Naive thymus-derived CD4-positive, alpha-beta T cell (primary cell): ENCODE measurements around the gene SRP14. TPM values are rescaled to one million over a fixed set of nuclear protein-coding genes. Genes with fewer than 3 reads are reported as not detected.

Source experiments
- ATAC-seq: fragments of 150-1000 bp; cut with Tn5 transposase; 2 replicates; pipeline ENCODE4 v1.10.0; 2021; ENCODE audit warnings: mild to moderate bottlenecking, moderate library complexity
- CTCF ChIA-PET: fragments of 350-600 bp; sonication (Branson Sonifier 250); formaldehyde crosslinking; loops from one replicate; lab custom pipeline; 2021; ENCODE audit warnings: antibody characterized with exemption; lab: Charles Lee
- POLR2A ChIA-PET: fragments of 350-600 bp; sonication (Branson Sonifier 250); formaldehyde crosslinking; loops from one replicate; lab custom pipeline; 2021; ENCODE audit warnings: antibody characterized with exemption, inconsistent platforms; lab: Charles Lee
- DNase-seq, 9 donors: peaks; one replicate each; pipeline versions ENCODE4 v3.0.0 to v3.0.0-alpha.2; 2020 to 2022; ENCODE audit warnings: mixed read lengths in 1 of 9
- H3K27ac ChIP-seq: one replicate; pipeline ENCODE4 v1.7.0; 2013; ENCODE audit warnings: mild to moderate bottlenecking, low read depth, low read length, moderate library complexity
- H3K27me3 ChIP-seq, 2 donors: one replicate each; pipeline ENCODE4 v1.7.0; 2013; ENCODE audit warnings: low read length in 2 of 2, mild to moderate bottlenecking in 2 of 2, moderate library complexity in 2 of 2; ENCODE audit not compliant: control insufficient read depth in 2 of 2, insufficient read depth in 2 of 2
- H3K36me3 ChIP-seq, 3 experiments: 1 replicate in 2 of 3; 2 replicates in 1 of 3; pipeline ENCODE4 v1.7.0; 2013; ENCODE audit warnings: low read length in 3 of 3, mild to moderate bottlenecking in 3 of 3, moderate library complexity in 1 of 3; ENCODE audit not compliant: insufficient read depth in 3 of 3, control insufficient read depth in 2 of 3
- H3K4me1 ChIP-seq, 2 donors: one replicate each; pipeline ENCODE4 v1.7.0; 2013; ENCODE audit warnings: low read length in 2 of 2, mild to moderate bottlenecking in 2 of 2, moderate library complexity in 1 of 2; ENCODE audit not compliant: control insufficient read depth in 2 of 2, insufficient read depth in 2 of 2
- H3K4me3 ChIP-seq: 2 replicates; pipeline ENCODE4 v1.7.0; 2013; ENCODE audit warnings: mild to moderate bottlenecking, low read length
- H3K9me3 ChIP-seq, 3 experiments: 1 replicate in 2 of 3; 2 replicates in 1 of 3; pipeline ENCODE4 v1.7.0; 2013; ENCODE audit warnings: low read length in 3 of 3; ENCODE audit not compliant: control insufficient read depth in 2 of 3
- H3K27ac Mint-ChIP-seq, 9 donors: one replicate each; pipeline ENCODE4 v1.8.0; 2020 to 2022; ENCODE audit warnings: mixed read lengths in 9 of 9, mild to moderate bottlenecking in 8 of 9, moderate library complexity in 5 of 9, inconsistent platforms in 2 of 9
- H3K27me3 Mint-ChIP-seq, 5 donors: one replicate each; pipeline ENCODE4 v1.8.0; 2021 to 2022; ENCODE audit warnings: mixed read lengths in 5 of 5, mild to moderate bottlenecking in 1 of 5
- H3K36me3 Mint-ChIP-seq, 5 donors: one replicate each; pipeline ENCODE4 v1.8.0; 2020 to 2022; ENCODE audit warnings: mixed read lengths in 5 of 5, mild to moderate bottlenecking in 3 of 5, inconsistent platforms in 1 of 5
- H3K4me1 Mint-ChIP-seq, 7 donors: one replicate each; pipeline ENCODE4 v1.8.0; 2020 to 2022; ENCODE audit warnings: mixed read lengths in 7 of 7, mild to moderate bottlenecking in 3 of 7, inconsistent platforms in 1 of 7
- H3K4me3 Mint-ChIP-seq, 10 donors: one replicate each; pipeline ENCODE4 v1.8.0; 2020 to 2022; ENCODE audit warnings: mild to moderate bottlenecking in 10 of 10, mixed read lengths in 10 of 10, moderate library complexity in 6 of 10, inconsistent platforms in 2 of 10
- H3K9me3 Mint-ChIP-seq, 11 donors: one replicate each; pipeline ENCODE4 v1.8.0; 2020 to 2022; ENCODE audit warnings: mixed read lengths in 11 of 11, mild to moderate bottlenecking in 4 of 11, inconsistent platforms in 1 of 11, moderate library complexity in 1 of 11
- intact Hi-C, 2 donors: fragments of 100-400 bp; cut with micrococcal nuclease; formaldehyde crosslinking; loops; one replicate each; pipeline ENCODE4 v1.15.1; 2023
- polyA plus RNA-seq, 2 donors: library from polyadenylated mRNA; unstranded; fragments of 300-500 nt; fragmentation: Illumina TruSeq; gene quantifications; one replicate each; pipeline ENCODE4 v1.2.3, GENCODE V29; 2021
- total RNA-seq, 6 experiments: library from RNA in 5 of 6; stranded (reverse) in 5 of 6; gene quantifications; 1 replicate in 5 of 6; 2 replicates in 1 of 6; pipeline ENCODE4 v1.2.3 and lab custom pipeline; 2021 to 2026

The SRP14 gene
- total and polyA plus RNA-seq, 7 experiments from 2014 or later: 92.1 to 963 (median 112) TPM

GRCh38 chr15:40048211-40048792 lies 9.3 kb upstream of the SRP14 start:
- Mint-ChIP-seq H3K4me1 (peaks cover 42 to 77% (median 69%) of the 10 kb centered on the region in 7 donors), H3K9me3 (peaks cover 0 to 2% (median 0%) of the 10 kb centered on the region in 11 donors), H3K27ac (peak overlapping the region; percentile 85 to 98 (median 92)), H3K27me3 (no peaks in the 10 kb centered on the region), H3K36me3 (peaks cover 0 to 19% (median 0%) of the 10 kb centered on the region in 5 donors), H3K4me3 (peak overlapping the region; percentile 1 to 81 (median 74))
- DNase-seq: peak in 7 of 9 donors; percentile 30 to 50 (median 36)
- ATAC-seq: no peak
- no peaks in the 10 kb centered on the region for H3K27me3 ChIP-seq
- ChIA-PET POLR2A (interaction anchor here (0.6 to 3.7 kb wide), 10 partner anchors 10 to 356 kb away, joined by 3 to 22 read pairs (median 4); partner anchors contain the start of genes BMF, INAFM2 and SRP14), CTCF (interaction anchor here (0.8 to 5.3 kb wide), 8 partner anchors 10 to 232 kb away, joined by 3 to 69 read pairs (median 4); partner anchors contain the start of genes BMF and SRP14)
- intact Hi-C loops: loop anchor here in 1 of 2 donors (1.0 to 10.0 kb wide), 3 partner anchors 9 to 364 kb away; partner anchors contain the start of gene SRP14
- H3K4me3 ChIP-seq: peak overlapping the region; percentile 2
- H3K36me3 ChIP-seq: no peaks in the 10 kb centered on the region
- H3K9me3 ChIP-seq: no peaks in the 10 kb centered on the region
- H3K4me1 ChIP-seq: peaks cover 46 to 53% of the 10 kb centered on the region in 2 donors
- H3K27ac ChIP-seq: peak overlapping the region; percentile 55

- Mint-ChIP-seq H3K4me3 (peak overlapping the region; percentile 1 to 81 (median 74)), H3K9me3 (peaks cover 0 to 2% (median 0%) of the 10 kb centered on the region in 11 donors), H3K27ac (peak overlapping the region; percentile 85 to 98 (median 92)), H3K36me3 (peaks cover 0 to 19% (median 0%) of the 10 kb centered on the region in 5 donors), H3K27me3 (no peaks in the 10 kb centered on the region), H3K4me1 (peaks cover 36 to 70% (median 62%) of the 10 kb centered on the region in 7 donors)
- no peaks in the 10 kb centered on the region for H3K9me3 ChIP-seq
- intact Hi-C loops: loop anchor here (1.0 to 10.0 kb wide), 4 partner anchors 8 to 363 kb away; partner anchors contain the start of gene SRP14 (in 2 of the 2)
- DNase-seq (peak in 5 of 9 donors; percentile 10 to 66 (median 26)), ATAC-seq (peak; percentile 64)
- peak overlapping the region; percentile 2 for H3K4me3 ChIP-seq
- H3K27me3 ChIP-seq: no peaks in the 10 kb centered on the region
- H3K4me1 ChIP-seq: peaks cover 43 to 53% of the 10 kb centered on the region in 2 donors
- peak overlapping the region; percentile 55 for H3K27ac ChIP-seq
- H3K36me3 ChIP-seq: no peaks in the 10 kb centered on the region
- POLR2A ChIA-PET: interaction anchor here (1.0 to 3.7 kb wide), 8 partner anchors 9 to 275 kb away, joined by 3 to 22 read pairs (median 4); partner anchors contain the start of genes BMF, INAFM2 and SRP14
- CTCF ChIA-PET: interaction anchor here (0.6 to 5.3 kb wide), 11 partner anchors 10 to 233 kb away, joined by 3 to 69 read pairs (median 4); partner anchors contain the start of genes BMF and SRP14
Measured at GRCh38 chr15:40047415-40048210, 8.6 kb upstream of the SRP14 start.

GRCh38 chr15:40046721-40047414 lies 7.9 kb upstream of the SRP14 start:
- Mint-ChIP-seq H3K36me3 (peaks cover 0 to 17% (median 0%) of the 10 kb centered on the region in 5 donors), H3K27me3 (no peaks in the 10 kb centered on the region), H3K4me3 (peak overlapping the region in 1 of 10 donors; percentile 35), H3K4me1 (peaks cover 34 to 63% (median 55%) of the 10 kb centered on the region in 7 donors), H3K9me3 (peaks cover 0 to 2% (median 0%) of the 10 kb centered on the region in 11 donors), H3K27ac (peak overlapping the region in 6 of 9 donors; percentile 24 to 93 (median 78))
- POLR2A ChIA-PET: interaction anchor here (0.5 to 3.7 kb wide), 7 partner anchors 8 to 226 kb away, joined by 3 to 22 read pairs (median 5); partner anchors contain the start of genes BMF and SRP14
- peak overlapping the region; percentile 55 for H3K27ac ChIP-seq
- H3K4me1 ChIP-seq: peaks cover 43 to 53% of the 10 kb centered on the region in 2 donors
- H3K27me3 ChIP-seq: no peaks in the 10 kb centered on the region
- CTCF ChIA-PET: interaction anchor here (0.6 to 5.3 kb wide), 10 partner anchors 8 to 232 kb away, joined by 3 to 69 read pairs (median 4); partner anchors contain the start of genes BMF and SRP14
- H3K4me3 ChIP-seq: no peak overlapping the region
- ATAC-seq (no peak), DNase-seq (no peak)
- H3K36me3 ChIP-seq: no peaks in the 10 kb centered on the region
- no peaks in the 10 kb centered on the region for H3K9me3 ChIP-seq
- intact Hi-C loops: loop anchor here (1.0 to 10.0 kb wide), 3 partner anchors 8 to 362 kb away; partner anchors contain the start of gene SRP14 (in 1 of the 2)

GRCh38 chr15:40045572-40046217 lies 6.7 kb upstream of the SRP14 start:
- Histone ChIP-seq H3K4me3 (no peak overlapping the region), H3K4me1 (peaks cover 42 to 52% of the 10 kb centered on the region in 2 donors), H3K27me3 (no peaks in the 10 kb centered on the region), H3K36me3 (no peaks in the 10 kb centered on the region), H3K9me3 (no peaks in the 10 kb centered on the region), H3K27ac (no peak overlapping the region)
- Mint-ChIP-seq H3K27me3 (no peaks in the 10 kb centered on the region), H3K36me3 (peaks cover 0 to 17% (median 0%) of the 10 kb centered on the region in 5 donors), H3K9me3 (peaks cover 0 to 2% (median 0%) of the 10 kb centered on the region in 11 donors), H3K4me1 (peaks cover 34 to 70% (median 60%) of the 10 kb centered on the region in 7 donors), H3K4me3 (peak overlapping the region in 4 of 10 donors; percentile 60 to 69 (median 66)), H3K27ac (peak overlapping the region; percentile 34 to 88 (median 73))
- ChIA-PET CTCF (interaction anchor here (0.6 to 5.3 kb wide), 15 partner anchors 10 to 386 kb away, joined by 3 to 69 read pairs (median 3); partner anchors contain the start of gene BMF), POLR2A (interaction anchor here (0.6 to 1.4 kb wide), 3 partner anchors 8 to 64 kb away, joined by 3 to 5 read pairs (median 4); no protein-coding TSS in a partner anchor)
- intact Hi-C loops: loop anchor here (1.0 to 10.0 kb wide), 7 partner anchors 60 to 361 kb away; no protein-coding TSS in a partner anchor
- ATAC-seq: no peak
- DNase-seq: no peak

- H3K4me1 Mint-ChIP-seq: peaks cover 36 to 71% (median 62%) of the 10 kb centered on the region in 7 donors
- H3K4me3 ChIP-seq: no peak overlapping the region
- H3K27me3 ChIP-seq: no peaks in the 10 kb centered on the region
- intact Hi-C loops: loop anchor here (1.0 to 10.0 kb wide), 6 partner anchors 60 to 360 kb away; no protein-coding TSS in a partner anchor
- POLR2A ChIA-PET: interaction anchor here (0.6 to 1.4 kb wide), 5 partner anchors 7 to 1502 kb away, joined by 3 to 5 read pairs (median 3); no protein-coding TSS in a partner anchor
- DNase-seq: peak; percentile 57 to 85 (median 74)
- peaks cover 0 to 13% (median 0%) of the 10 kb centered on the region in 5 donors for H3K36me3 Mint-ChIP-seq
- H3K27ac Mint-ChIP-seq: peak overlapping the region; percentile 34 to 88 (median 83)
- H3K4me3 Mint-ChIP-seq: peak overlapping the region; percentile 16 to 76 (median 68)
- peaks cover 40 to 50% of the 10 kb centered on the region in 2 donors for H3K4me1 ChIP-seq
- no peaks in the 10 kb centered on the region for H3K36me3 ChIP-seq
- CTCF ChIA-PET: interaction anchor here (0.6 to 5.3 kb wide), 16 partner anchors 10 to 387 kb away, joined by 3 to 69 read pairs (median 3); partner anchors contain the start of gene BMF
- ATAC-seq: peak; percentile 94
- no peaks in the 10 kb centered on the region for H3K27me3 Mint-ChIP-seq
- H3K27ac ChIP-seq: peak overlapping the region; percentile 53
- no peaks in the 10 kb centered on the region for H3K9me3 ChIP-seq
- H3K9me3 Mint-ChIP-seq: no peaks in the 10 kb centered on the region
Measured at GRCh38 chr15:40044717-40045571, 6.0 kb upstream of the SRP14 start.
